GM18873 (cell line): Measurements from ENCODE around the gene FGD2.
A peak's percentile ranks its signal among the peaks of the same experiment; 100 is the strongest.

ENCODE experiments used
- ATAC-seq: cut with Tn5 transposase; IDR thresholded peaks from one replicate; pipeline ENCODE4 v1.9.1; 2021; ENCODE audit warnings: mild to moderate bottlenecking, moderate library complexity, moderate number of reproducible peaks; ENCODE audit not compliant: unreplicated experiment, low FRiP score

Gene FGD2

GRCh38 chr6:36970892-36971842 lies 34.3 kb upstream of the FGD2 start:
- ATAC-seq: no peak

- ATAC-seq: no peak
Observed at GRCh38 chr6:36971921-36972673, 33.4 kb upstream of the FGD2 start.

DNA sequence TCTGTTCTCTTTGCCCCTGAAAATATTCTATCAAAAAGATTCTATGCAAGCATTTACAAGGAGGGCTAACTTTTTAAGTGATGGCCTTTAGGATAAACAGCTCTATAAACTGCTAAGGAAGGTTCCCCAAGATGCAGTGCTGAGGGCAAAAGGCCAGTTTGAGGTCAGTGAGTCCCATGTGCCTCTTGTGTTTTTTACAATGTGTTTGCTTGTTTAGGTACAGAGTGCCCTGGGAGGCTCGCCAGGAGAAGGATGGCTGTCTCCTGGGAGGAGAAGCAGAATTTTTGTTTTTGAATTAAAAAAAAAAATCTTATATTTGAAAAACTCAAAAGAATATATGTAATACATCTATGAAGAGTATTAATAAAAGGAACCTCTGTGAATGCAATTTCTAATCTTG lies 32.3 kb upstream of the FGD2 start:
- ATAC-seq: no peak

- ATAC-seq: no peak
Observed at GRCh38 chr6:36973647-36974046, 31.8 kb upstream of the FGD2 start.

- no peak for ATAC-seq
Observed at GRCh38 chr6:36975231-36976006, 30.0 kb upstream of the FGD2 start.

DNA sequence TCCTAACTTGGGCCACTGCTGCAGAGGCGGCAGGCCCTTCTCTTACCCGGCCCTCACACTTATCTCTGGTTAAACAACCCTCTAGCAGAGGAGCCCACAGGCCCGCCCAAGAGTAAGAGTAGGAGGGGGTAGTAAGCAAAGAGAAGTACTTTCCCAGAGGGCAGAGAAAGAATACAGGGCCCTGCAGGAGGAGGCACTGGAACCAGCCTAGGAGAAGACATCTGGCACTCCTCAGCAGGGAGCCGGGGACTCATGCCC lies 29.5 kb upstream of the FGD2 start:
- ATAC-seq: no peak

DNA sequence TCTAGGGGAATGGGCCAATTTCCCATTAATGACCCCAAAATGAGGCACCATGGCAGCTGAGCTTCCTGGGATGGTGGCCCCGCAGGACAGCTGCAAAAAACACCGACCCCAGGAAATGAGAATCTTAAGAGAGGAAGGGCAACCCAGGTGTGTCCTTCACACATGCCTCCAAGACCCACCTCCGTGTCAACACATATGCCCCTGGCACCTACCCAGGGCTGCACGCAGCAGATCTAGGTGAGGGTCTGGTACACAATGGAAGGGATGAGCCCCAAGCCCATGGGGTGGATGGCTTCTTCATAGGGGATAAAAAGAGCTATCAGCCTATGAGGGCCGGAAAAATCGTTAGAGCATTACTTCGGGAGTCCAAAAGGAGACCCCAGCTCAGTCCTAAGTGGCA lies 28.9 kb upstream of the FGD2 start:
- no peak for ATAC-seq

DNA sequence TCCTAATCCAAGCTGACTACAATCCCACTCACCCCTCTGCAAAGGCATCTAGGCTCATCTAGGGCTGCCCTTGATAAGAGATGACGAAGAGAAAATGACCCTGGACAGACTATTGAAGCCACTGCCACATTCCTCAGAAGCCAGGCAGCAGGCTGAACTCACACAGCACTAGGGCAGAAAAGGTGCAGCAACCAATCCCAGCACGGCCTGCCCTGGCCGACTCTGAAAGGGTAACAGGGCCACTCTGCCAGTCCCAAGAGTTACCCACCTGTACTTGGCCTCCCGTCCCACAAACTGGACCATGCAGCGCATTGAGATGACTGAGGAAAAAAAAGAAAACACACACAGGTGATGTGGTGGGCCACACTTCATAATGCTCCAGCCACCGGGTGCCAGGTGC lies 28.5 kb upstream of the FGD2 start:
- no peak for ATAC-seq

GRCh38 chr6:36977470-36977941 lies 27.9 kb upstream of the FGD2 start:
- no peak for ATAC-seq

DNA sequence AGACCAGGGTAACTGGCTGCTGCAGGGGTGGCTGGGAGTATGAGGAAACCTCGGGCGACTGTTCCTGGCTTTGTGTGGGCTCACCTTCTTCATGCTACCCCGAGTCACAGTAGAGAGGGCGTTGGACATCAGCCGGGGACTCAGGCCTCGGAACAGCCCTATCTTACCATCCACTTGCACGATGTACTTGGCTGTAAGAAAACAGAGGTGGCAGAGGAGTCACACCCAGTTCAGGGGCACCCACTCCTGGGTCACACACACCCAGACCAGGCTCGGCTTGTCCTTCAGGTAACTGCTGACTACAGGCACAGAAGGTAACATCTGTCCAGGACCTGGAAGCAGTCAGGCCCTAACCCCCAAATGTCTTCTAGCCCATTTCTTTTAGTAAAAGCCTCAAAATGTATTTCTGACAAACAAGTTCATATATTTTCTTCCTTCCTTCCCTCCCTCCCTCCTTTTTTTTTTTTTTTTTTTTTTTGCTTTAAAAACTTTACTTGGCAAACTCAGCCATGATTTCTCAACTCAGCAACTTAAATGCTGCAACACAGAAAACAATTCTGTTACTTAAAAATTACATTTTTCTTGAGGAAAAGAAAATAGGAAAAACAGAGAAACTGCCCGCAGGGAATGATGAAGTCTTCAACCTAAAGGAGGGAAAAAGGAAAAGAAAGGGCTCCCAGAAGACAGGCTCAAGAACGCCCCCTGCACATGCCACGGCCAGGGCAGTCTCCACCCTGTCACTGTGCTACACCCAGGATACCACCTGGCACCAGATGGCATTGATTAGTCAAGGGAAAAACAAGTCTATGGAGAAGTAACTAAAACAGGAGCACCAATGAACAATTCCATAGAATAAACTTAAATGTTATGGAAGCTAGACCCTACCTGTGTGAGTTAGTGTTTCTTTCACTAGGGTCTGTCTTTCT lies 26.8 kb upstream of the FGD2 start:
- ATAC-seq: no peak

DNA sequence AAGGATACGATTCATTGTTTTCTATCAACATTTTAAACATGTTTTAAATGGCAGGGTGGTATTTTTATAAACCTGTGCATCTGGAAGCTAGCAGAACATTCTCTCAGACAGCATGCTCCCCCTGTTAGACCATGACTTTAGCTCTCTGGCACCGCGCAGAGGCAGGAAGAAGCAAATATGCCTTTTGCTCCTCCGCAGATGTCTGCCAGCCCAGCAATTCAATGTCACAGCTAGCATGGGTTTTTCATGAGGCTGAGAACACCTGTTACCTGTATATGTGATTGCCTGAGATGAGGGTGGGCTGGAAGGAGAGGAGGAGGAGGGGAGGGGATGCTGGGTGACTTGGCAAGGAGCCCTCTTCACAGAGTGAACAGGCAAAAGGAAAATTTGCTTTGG lies 26.1 kb upstream of the FGD2 start:
- ATAC-seq: no peak

DNA sequence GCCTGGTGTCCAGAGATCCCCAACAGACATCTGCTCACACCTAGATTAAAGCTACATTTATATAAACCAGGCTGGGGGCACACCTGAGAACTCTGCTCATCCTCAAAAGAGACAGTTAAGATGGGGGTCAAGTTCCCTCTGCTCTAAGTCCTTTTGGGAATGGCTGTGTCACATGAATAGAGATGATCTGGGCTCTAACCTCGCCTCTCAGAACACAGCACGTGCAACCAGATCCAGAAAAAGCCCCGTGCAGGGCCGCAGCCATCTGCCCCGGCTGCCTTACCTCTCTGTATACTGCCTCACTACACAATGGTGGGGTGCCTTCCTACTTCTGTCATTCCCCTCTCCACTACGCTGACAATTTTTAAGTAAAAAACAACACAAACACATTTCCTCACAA lies 25.3 kb upstream of the FGD2 start:
- no peak for ATAC-seq

- ATAC-seq: no peak
Observed at GRCh38 chr6:36980876-36981619, 24.4 kb upstream of the FGD2 start.

DNA sequence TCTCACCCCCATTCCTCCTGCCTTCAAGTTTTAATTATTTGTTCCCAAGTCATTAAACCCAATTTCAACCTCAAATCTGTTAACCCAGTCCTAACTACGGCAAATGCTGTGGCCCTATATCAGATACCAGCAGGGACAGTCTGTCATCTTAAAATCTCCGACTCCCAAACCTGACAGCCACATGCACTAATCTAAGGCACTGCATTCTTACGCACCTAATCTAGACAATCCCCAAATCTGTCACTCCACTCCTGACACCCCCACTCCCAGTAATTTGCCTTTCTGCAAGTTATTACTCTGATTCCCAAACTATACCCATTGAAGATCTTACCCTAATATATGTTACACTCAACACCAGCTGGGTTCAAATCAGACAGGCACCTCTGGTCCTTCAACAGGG lies 21.9 kb upstream of the FGD2 start:
- no peak for ATAC-seq

DNA sequence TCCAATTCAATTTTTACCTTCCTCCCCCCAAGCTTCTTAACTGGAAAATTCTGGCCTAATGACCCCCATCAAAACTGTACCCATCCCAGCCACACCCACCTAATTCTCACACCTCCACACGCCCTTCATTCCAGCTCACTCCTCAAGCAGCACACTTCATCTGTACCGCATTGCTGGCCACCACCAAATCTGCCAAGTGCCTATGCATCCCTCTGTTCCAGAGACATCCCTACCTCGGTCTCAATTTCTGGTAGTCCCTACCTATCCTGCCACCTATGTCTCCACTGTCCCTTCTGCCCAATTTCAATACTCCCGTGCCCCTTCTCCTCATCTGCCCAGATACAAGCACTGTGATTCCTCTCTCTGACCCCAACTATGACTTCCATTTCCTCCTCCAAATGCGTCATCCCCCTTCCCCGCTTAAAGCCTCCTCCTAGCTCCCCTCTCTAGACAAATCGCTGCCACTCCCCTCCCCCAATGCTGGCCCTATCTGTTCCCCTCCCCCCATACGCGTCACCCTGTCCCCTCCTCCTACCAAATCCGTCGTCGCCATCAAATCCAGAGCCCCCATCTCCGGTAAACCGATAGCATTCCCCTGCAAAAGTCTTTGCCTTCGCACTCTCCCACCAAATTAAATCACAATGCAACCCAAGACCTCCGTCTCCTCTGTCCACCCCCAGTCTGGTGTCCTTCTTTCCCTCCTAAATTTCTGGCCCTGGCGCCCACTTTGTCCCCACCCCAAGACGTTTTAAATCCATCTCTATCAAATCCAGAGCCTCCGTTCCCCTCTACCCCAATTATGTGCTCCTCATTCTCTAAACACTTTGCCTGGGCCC lies 20.7 kb upstream of the FGD2 start:
- ATAC-seq: no peak

DNA sequence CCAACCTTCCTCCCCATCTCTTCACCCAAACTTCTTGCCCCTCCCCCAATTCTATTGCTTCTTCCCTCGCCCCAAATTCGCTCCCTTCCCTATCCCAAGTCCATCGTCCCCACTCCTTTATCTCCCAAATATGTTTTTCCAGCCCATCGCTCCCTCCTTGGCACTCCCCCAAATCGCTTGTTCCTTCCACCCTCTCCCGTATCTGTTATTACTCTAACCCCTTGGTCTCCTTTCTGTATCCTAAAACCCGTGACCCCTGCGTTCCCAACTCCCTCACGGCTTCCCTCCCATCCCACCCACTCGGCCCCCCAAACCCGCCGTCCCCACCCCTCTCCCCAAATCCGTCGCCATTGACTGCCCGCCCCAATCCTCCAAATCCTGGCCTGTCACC lies 20.0 kb upstream of the FGD2 start:
- no peak for ATAC-seq

GRCh38 chr6:36985808-36986703 lies 19.4 kb upstream of the FGD2 start, which contains the start of gene MTCH1:
TSS of gene MTCH1 (minus strand) at chr6:36986196. CDS start at chr6:36986173, 23 bp downstream.
- peak; percentile 61 for ATAC-seq

GRCh38 chr6:36986704-36987047 lies 18.8 kb upstream of the FGD2 start:
- ATAC-seq: no peak
